Naive thymus-derived CD8-positive, alpha-beta T cell (primary cell): ENCODE data around the gene KIAA0586. TPM values are rescaled to one million over a fixed set of nuclear protein-coding genes. Genes with fewer than 3 reads are reported as not detected.
"Not testable (repeated sequence)": the region's sequence is repeated elsewhere in the genome, so short reads cannot be mapped to it uniquely, and the experiment has no call there.

ENCODE experiments used
- ATAC-seq, 2 donors: fragments of 150-1000 bp; cut with Tn5 transposase in 1 of 2; sonication (Bioruptor Pico), chemical (Tn5 transposase) in 1 of 2; 1 replicate in 1 of 2; 2 replicates in 1 of 2; pipeline ENCODE4 v1.10.0; 2021; ENCODE audit warnings: mild to moderate bottlenecking in 2 of 2, moderate library complexity in 2 of 2
- POLR2A ChIA-PET: fragments of 350-600 bp; sonication (Branson Sonifier 250); formaldehyde crosslinking; loops from one replicate; lab custom pipeline; 2021; ENCODE audit warnings: antibody characterized with exemption; lab: Charles Lee
- DNase-seq, 10 donors: peaks; one replicate each; pipeline versions ENCODE4 v3.0.0 to v3.0.0-alpha.2; 2020 to 2022
- H3K27ac Mint-ChIP-seq, 10 donors: one replicate each; pipeline ENCODE4 v1.8.0; 2020 to 2022; ENCODE audit warnings: mild to moderate bottlenecking in 10 of 10, mixed read lengths in 10 of 10, moderate library complexity in 4 of 10, inconsistent platforms in 1 of 10
- H3K27me3 Mint-ChIP-seq, 5 donors: one replicate each; pipeline ENCODE4 v1.8.0; 2021 to 2022; ENCODE audit warnings: mixed read lengths in 5 of 5
- H3K36me3 Mint-ChIP-seq, 3 donors: one replicate each; pipeline ENCODE4 v1.8.0; 2020 to 2022; ENCODE audit warnings: mixed read lengths in 3 of 3, mild to moderate bottlenecking in 2 of 3, inconsistent platforms in 1 of 3
- H3K4me1 Mint-ChIP-seq, 4 donors: one replicate each; pipeline ENCODE4 v1.8.0; 2021 to 2022; ENCODE audit warnings: mixed read lengths in 4 of 4
- H3K4me3 Mint-ChIP-seq, 10 donors: one replicate each; pipeline ENCODE4 v1.8.0; 2020 to 2022; ENCODE audit warnings: mild to moderate bottlenecking in 10 of 10, mixed read lengths in 10 of 10, moderate library complexity in 6 of 10, inconsistent platforms in 1 of 10
- H3K9me3 Mint-ChIP-seq, 9 donors: one replicate each; pipeline ENCODE4 v1.8.0; 2020 to 2022; ENCODE audit warnings: mixed read lengths in 9 of 9, mild to moderate bottlenecking in 3 of 9, inconsistent platforms in 1 of 9, moderate library complexity in 1 of 9
- polyA plus RNA-seq, 3 donors: library from polyadenylated mRNA; unstranded; fragments of 300-500 nt; fragmentation: Illumina TruSeq; gene quantifications; one replicate each; pipeline ENCODE4 v1.2.3, GENCODE V29; 2021
- total RNA-seq, 8 experiments: library from RNA in 2 of 8; stranded (reverse) in 2 of 8; gene quantifications; one replicate each; pipeline ENCODE4 v1.2.3 and lab custom pipeline; 2021 to 2026

Gene KIAA0586
- total and polyA plus RNA-seq, 5 experiments from 2014 or later = 19.1 to 45.4 (median 30.5) TPM

DNA sequence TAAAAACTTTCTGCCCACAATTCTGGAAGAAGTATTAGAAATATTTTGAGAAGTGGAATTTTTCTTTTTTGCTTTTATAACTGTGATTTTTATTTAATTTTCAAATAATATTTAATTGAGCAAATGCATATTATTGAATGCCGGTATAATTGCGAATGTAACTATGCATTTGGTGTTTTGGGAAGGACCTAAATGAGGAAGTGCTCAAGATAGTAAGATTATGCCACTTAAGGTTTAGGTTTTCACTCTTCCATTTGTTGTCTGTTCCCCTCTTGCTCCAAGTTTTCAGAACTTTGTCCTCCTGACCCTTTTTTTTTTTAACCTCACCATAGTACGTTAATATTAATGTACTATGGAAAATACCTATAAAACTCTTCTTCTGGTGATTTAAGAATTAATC is 85.8 kb downstream of the KIAA0586 start:
- no peak for DNase-seq
- H3K4me1 Mint-ChIP-seq = no peaks in the 10 kb centered on the region
- peaks cover 30 to 79% (median 73%) of the 10 kb centered on the region in 3 donors for H3K36me3 Mint-ChIP-seq
- no peak for ATAC-seq
- no peak overlapping the region for H3K4me3 Mint-ChIP-seq
- H3K27me3 Mint-ChIP-seq = no peaks in the 10 kb centered on the region
- H3K9me3 Mint-ChIP-seq = peaks cover 0 to 8% (median 4%) of the 10 kb centered on the region in 9 donors
- H3K27ac Mint-ChIP-seq = no peak overlapping the region
- POLR2A ChIA-PET = no interaction called here

GRCh38 chr14:58517592-58517991 is 90.1 kb downstream of the KIAA0586 start:
- no peak overlapping the region for H3K27ac Mint-ChIP-seq
- peaks cover 0 to 3% (median 0%) of the 10 kb centered on the region in 4 donors for H3K4me1 Mint-ChIP-seq
- H3K9me3 Mint-ChIP-seq = peaks cover 0 to 8% (median 4%) of the 10 kb centered on the region in 9 donors
- ATAC-seq (no peak), DNase-seq (no peak)
- H3K36me3 Mint-ChIP-seq = peaks cover 40 to 84% (median 84%) of the 10 kb centered on the region in 3 donors
- POLR2A ChIA-PET = no interaction called here
- H3K4me3 Mint-ChIP-seq = no peak overlapping the region
- no peaks in the 10 kb centered on the region for H3K27me3 Mint-ChIP-seq

DNA sequence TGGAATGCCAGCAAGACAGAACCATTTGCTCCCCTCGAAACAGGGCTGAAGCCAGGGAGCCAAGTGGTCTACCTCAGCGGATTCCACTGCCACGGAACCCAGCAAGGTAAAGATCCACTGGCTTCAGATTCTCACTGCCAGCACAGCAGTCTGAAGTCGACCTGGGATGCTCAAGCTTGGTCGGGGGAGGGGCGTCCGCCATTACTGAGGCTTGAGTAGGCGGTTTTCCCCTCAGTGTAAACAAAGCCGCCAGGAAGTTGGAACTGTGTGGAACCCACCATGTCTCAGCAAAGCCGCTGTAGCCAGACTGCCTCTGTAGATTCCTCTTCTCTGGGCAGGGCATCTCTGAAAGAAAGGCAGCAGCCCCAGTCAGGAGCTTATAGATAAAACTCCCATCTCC is 98.2 kb downstream of the KIAA0586 start:
- DNase-seq, POLR2A ChIA-PET, H3K27me3 Mint-ChIP-seq, H3K4me1 Mint-ChIP-seq, H3K27ac Mint-ChIP-seq, H3K4me3 Mint-ChIP-seq, ATAC-seq: not testable (repeated sequence)
- H3K9me3 Mint-ChIP-seq = peaks cover 0 to 38% (median 29%) of the 10 kb centered on the region in 9 donors
- H3K36me3 Mint-ChIP-seq = peaks cover 22 to 50% (median 26%) of the 10 kb centered on the region in 3 donors

- no peak overlapping the region for H3K4me3 Mint-ChIP-seq
- H3K9me3 Mint-ChIP-seq = peaks cover 0 to 23% (median 18%) of the 10 kb centered on the region in 9 donors
- DNase-seq = no peak
- peaks cover 0 to 4% (median 3%) of the 10 kb centered on the region in 4 donors for H3K4me1 Mint-ChIP-seq
- POLR2A ChIA-PET = no interaction called here
- no peaks in the 10 kb centered on the region for H3K27me3 Mint-ChIP-seq
- ATAC-seq = no peak
- peaks cover 4 to 20% (median 11%) of the 10 kb centered on the region in 3 donors for H3K36me3 Mint-ChIP-seq
- peak overlapping the region in 3 of 10 donors; percentile 23 to 41 (median 30) for H3K27ac Mint-ChIP-seq
Observed at GRCh38 chr14:58533446-58533845, 105.9 kb downstream of the KIAA0586 start.

DNA sequence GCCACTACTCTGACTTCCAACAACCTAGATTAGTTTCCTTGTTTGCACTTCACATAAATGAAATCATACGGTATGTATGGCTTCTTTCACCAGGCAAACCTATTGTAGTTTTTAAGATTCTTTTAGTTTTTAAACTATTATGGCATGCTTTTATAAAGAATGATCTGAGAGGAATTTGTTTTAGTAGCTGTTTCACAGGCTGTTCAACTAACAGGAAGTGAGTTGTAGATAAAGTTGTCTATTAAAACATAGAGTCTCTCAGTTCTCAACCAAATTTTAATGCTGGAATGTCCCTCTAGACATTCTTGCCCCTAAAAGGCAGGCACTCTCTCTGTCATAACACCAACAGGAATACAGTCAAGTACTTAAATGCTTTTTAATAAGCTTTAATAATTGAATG is 107.5 kb downstream of the KIAA0586 start:
- peak overlapping the region in 1 of 10 donors; percentile 56 for H3K27ac Mint-ChIP-seq
- H3K9me3 Mint-ChIP-seq = peaks cover 0 to 7% (median 3%) of the 10 kb centered on the region in 9 donors
- H3K4me3 Mint-ChIP-seq = no peak overlapping the region
- H3K27me3 Mint-ChIP-seq = no peaks in the 10 kb centered on the region
- POLR2A ChIA-PET = no interaction called here
- DNase-seq (no peak), ATAC-seq (no peak)
- peaks cover 0 to 10% (median 4%) of the 10 kb centered on the region in 3 donors for H3K36me3 Mint-ChIP-seq
- H3K4me1 Mint-ChIP-seq = peaks cover 0 to 5% (median 4%) of the 10 kb centered on the region in 4 donors

- Mint-ChIP-seq H3K9me3 (peaks cover 0 to 3% (median 0%) of the 10 kb centered on the region in 9 donors), H3K27me3 (no peaks in the 10 kb centered on the region), H3K27ac (no peak overlapping the region), H3K4me1 (peaks cover 0 to 4% (median 2%) of the 10 kb centered on the region in 4 donors), H3K36me3 (peaks cover 0 to 17% (median 14%) of the 10 kb centered on the region in 3 donors), H3K4me3 (no peak overlapping the region)
- POLR2A ChIA-PET = no interaction called here
- no peak for DNase-seq
- ATAC-seq = no peak
Observed at GRCh38 chr14:58537004-58537403, 109.5 kb downstream of the KIAA0586 start.

- Mint-ChIP-seq H3K4me1 (peaks cover 0 to 6% (median 2%) of the 10 kb centered on the region in 4 donors), H3K36me3 (peaks cover 18 to 39% (median 33%) of the 10 kb centered on the region in 3 donors), H3K9me3 (peaks cover 0 to 13% (median 2%) of the 10 kb centered on the region in 9 donors), H3K4me3 (no peak overlapping the region), H3K27me3 (no peaks in the 10 kb centered on the region), H3K27ac (no peak overlapping the region)
- no peak for DNase-seq
- POLR2A ChIA-PET = no interaction called here
- ATAC-seq = no peak
Observed at GRCh38 chr14:58540749-58541632, 113.5 kb downstream of the KIAA0586 start.

DNA sequence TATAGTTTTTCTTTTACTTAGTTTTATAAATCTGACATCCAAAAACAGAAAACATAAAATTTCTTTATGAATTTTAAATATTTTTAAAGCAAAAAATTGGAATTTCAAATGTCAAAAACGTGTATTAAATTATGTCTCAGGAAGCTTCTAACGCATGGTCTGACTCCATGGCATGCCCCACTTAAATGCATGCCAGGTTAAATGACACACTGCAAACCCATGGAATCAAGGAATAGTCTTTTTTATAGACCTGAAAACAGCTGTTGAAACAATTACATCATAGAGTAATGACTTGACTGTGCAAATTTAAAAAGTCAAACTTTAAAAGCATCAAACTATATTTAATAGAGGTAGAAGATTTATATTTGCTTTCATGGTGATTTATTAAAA is 114.1 kb downstream of the KIAA0586 start:
- peaks cover 18 to 39% (median 31%) of the 10 kb centered on the region in 3 donors for H3K36me3 Mint-ChIP-seq
- peaks cover 0 to 13% (median 2%) of the 10 kb centered on the region in 9 donors for H3K9me3 Mint-ChIP-seq
- H3K27me3 Mint-ChIP-seq = no peaks in the 10 kb centered on the region
- no peak overlapping the region for H3K27ac Mint-ChIP-seq
- H3K4me3 Mint-ChIP-seq = no peak overlapping the region
- H3K4me1 Mint-ChIP-seq = peaks cover 0 to 6% (median 2%) of the 10 kb centered on the region in 4 donors
- ATAC-seq (no peak), DNase-seq (no peak)
- POLR2A ChIA-PET = no interaction called here

- peaks cover 0 to 13% (median 2%) of the 10 kb centered on the region in 9 donors for H3K9me3 Mint-ChIP-seq
- H3K27ac Mint-ChIP-seq = no peak overlapping the region
- no peak overlapping the region for H3K4me3 Mint-ChIP-seq
- peaks cover 0 to 6% (median 2%) of the 10 kb centered on the region in 4 donors for H3K4me1 Mint-ChIP-seq
- POLR2A ChIA-PET = no interaction called here
- no peak for DNase-seq
- no peaks in the 10 kb centered on the region for H3K27me3 Mint-ChIP-seq
- peaks cover 18 to 35% (median 27%) of the 10 kb centered on the region in 3 donors for H3K36me3 Mint-ChIP-seq
- no peak for ATAC-seq
Observed at GRCh38 chr14:58543253-58543652, 115.7 kb downstream of the KIAA0586 start.

DNA sequence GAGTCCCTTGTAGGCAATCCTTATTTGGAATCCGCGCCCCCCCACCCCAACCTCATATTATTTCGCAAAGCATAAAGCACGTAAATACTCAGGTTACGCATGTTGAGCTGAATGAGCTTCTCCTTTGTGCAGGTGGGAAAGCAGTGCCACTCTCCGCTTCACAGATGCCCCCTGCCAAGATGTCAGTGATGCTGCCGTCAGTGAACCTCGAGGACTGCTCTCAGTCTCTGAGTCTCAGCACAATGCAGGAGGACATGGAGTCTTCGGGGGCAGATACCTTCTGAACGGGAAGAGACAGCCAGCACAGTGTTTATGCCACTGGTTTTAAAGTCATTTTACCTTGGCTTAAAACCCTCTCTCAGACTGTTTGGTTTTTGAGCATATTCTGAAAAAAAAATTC is 120.1 kb downstream of the KIAA0586 start:
- Mint-ChIP-seq H3K27ac (no peak overlapping the region), H3K36me3 (peaks cover 18 to 40% (median 25%) of the 10 kb centered on the region in 3 donors), H3K9me3 (peaks cover 0 to 13% (median 0%) of the 10 kb centered on the region in 9 donors), H3K4me1 (peaks cover 0 to 4% (median 1%) of the 10 kb centered on the region in 4 donors), H3K27me3 (no peaks in the 10 kb centered on the region), H3K4me3 (no peak overlapping the region)
- ATAC-seq = no peak
- POLR2A ChIA-PET = no interaction called here
- DNase-seq = no peak

DNA sequence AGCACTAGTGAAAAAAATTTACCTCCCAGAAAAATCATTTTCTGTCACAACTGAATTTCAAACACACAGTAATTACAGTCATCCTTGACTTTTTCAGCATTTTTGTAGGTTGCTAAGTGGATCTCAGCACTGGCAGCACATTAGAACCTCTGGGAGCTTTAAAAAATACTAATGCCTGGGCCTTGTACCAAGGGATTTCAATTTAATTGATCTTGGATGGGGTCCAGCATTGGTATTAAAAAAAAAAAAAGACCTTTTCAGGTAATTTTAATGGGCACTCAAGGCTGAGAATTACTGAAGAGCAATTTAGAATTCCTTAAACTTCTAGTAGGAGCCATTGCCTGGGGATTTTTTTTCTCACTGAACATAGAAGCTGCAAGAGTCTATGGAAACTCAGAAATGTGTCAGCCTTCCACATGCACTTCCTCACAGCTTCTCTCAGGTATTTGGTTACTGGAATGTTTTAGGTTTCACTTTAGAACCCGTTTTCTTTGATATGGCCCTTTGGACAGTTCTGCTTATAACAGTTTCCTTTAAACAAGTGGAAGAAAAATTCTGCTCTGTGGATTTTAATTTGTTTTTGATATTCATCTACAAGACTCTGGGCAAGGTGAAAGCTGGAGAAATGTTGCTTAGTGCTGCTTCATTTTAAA is 121.7 kb downstream of the KIAA0586 start:
- POLR2A ChIA-PET = interaction anchor here (0.7 kb wide), 1 partner anchor 636 kb away, joined by 4 read pairs; no protein-coding TSS in a partner anchor
- Mint-ChIP-seq H3K27me3 (no peaks in the 10 kb centered on the region), H3K4me1 (no peaks in the 10 kb centered on the region), H3K36me3 (peaks cover 7 to 27% (median 10%) of the 10 kb centered on the region in 3 donors), H3K4me3 (no peak overlapping the region), H3K27ac (no peak overlapping the region), H3K9me3 (no peaks in the 10 kb centered on the region)
- DNase-seq (no peak), ATAC-seq (no peak)

- ATAC-seq (no peak), DNase-seq (no peak)
- no peaks in the 10 kb centered on the region for H3K27me3 Mint-ChIP-seq
- H3K27ac Mint-ChIP-seq = no peak overlapping the region
- POLR2A ChIA-PET = no interaction called here
- H3K36me3 Mint-ChIP-seq = peaks cover 0 to 13% (median 6%) of the 10 kb centered on the region in 3 donors
- H3K4me1 Mint-ChIP-seq = no peaks in the 10 kb centered on the region
- H3K4me3 Mint-ChIP-seq = no peak overlapping the region
- no peaks in the 10 kb centered on the region for H3K9me3 Mint-ChIP-seq
Observed at GRCh38 chr14:58553959-58554358, 126.4 kb downstream of the KIAA0586 start.

DNA sequence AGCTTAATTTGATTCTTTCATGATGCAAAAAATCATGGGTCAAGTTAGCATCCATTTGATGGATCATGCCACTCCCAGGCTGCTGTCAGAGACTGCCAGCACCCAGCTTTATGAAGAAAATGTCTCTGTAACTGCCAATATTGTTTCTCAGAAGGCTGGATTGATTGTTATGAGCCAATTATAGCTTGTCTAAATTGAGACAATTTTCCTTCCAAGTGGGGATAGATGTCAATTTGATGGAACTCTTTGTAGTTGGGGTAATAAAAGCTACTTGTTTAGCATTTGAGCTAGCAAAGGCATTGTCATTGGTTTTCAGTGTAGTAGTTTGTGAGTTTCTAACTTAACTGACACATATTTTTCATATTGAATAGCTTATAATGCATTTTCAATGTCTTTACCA is 128.1 kb downstream of the KIAA0586 start:
- POLR2A ChIA-PET = no interaction called here

More for the DNA sequence above, 128.1 kb downstream of the KIAA0586 start:
- Mint-ChIP-seq H3K4me3 (no peak overlapping the region), H3K9me3 (no peaks in the 10 kb centered on the region), H3K4me1 (no peaks in the 10 kb centered on the region), H3K27me3 (no peaks in the 10 kb centered on the region), H3K27ac (no peak overlapping the region), H3K36me3 (peaks cover 0 to 4% (median 2%) of the 10 kb centered on the region in 3 donors)
- ATAC-seq (no peak), DNase-seq (no peak)
